Adipocyte (in vitro differentiated cells): ENCODE data around the gene IMMP1L.
"Not testable (repeated sequence)": the region's sequence is repeated elsewhere in the genome, so short reads cannot be mapped to it uniquely, and the experiment has no call there.

Source experiments
- DNase-seq: peaks from one replicate; pipeline ENCODE4 v3.0.0-alpha.2; 2015; ENCODE audit warnings: low read depth
- H3K27me3 ChIP-seq: replicated peaks from 2 replicates; pipeline ENCODE4 v1.7.0; 2013; ENCODE audit warnings: mild to moderate bottlenecking, low read length, moderate library complexity; ENCODE audit not compliant: control insufficient read depth, insufficient read depth
- H3K36me3 ChIP-seq: 2 replicates; pipeline ENCODE4 v1.7.0; 2013; ENCODE audit warnings: low read length, mild to moderate bottlenecking, moderate library complexity; ENCODE audit not compliant: control insufficient read depth, insufficient read depth, severe bottlenecking
- H3K4me1 ChIP-seq: 2 replicates; pipeline ENCODE4 v1.7.0; 2013; ENCODE audit warnings: mild to moderate bottlenecking, low read length, moderate library complexity; ENCODE audit not compliant: control insufficient read depth, insufficient read depth
- H3K4me3 ChIP-seq: 2 replicates; pipeline ENCODE4 v1.7.0; 2013; ENCODE audit warnings: mild to moderate bottlenecking, low read length, moderate library complexity
- H3K9ac ChIP-seq: 2 replicates; pipeline ENCODE4 v1.7.0; 2013; ENCODE audit warnings: mild to moderate bottlenecking, low read length, moderate library complexity
- H3K9me3 ChIP-seq: 2 replicates; pipeline ENCODE4 v1.7.0; 2013; ENCODE audit warnings: mild to moderate bottlenecking, low read length, moderate library complexity; ENCODE audit not compliant: control insufficient read depth

IMMP1L gene

GRCh38 chr11:31500560-31500959 is 8.9 kb downstream of the IMMP1L start:
- no peak overlapping the region for H3K4me3 ChIP-seq
- no peaks in the 10 kb centered on the region for H3K36me3 ChIP-seq
- H3K9me3 ChIP-seq: no peaks in the 10 kb centered on the region
- DNase-seq: no peak
- no peaks in the 10 kb centered on the region for H3K4me1 ChIP-seq
- no peak overlapping the region for H3K9ac ChIP-seq
- no peaks in the 10 kb centered on the region for H3K27me3 ChIP-seq

- no peaks in the 10 kb centered on the region for H3K9me3 ChIP-seq
- no peak for DNase-seq
- H3K36me3 ChIP-seq: no peaks in the 10 kb centered on the region
- no peak overlapping the region for H3K9ac ChIP-seq
- no peaks in the 10 kb centered on the region for H3K4me1 ChIP-seq
- H3K4me3 ChIP-seq: no peak overlapping the region
- H3K27me3 ChIP-seq: no peaks in the 10 kb centered on the region
Observed at GRCh38 chr11:31499576-31500178, 9.7 kb downstream of the IMMP1L start.

- not testable (repeated sequence) for H3K9me3 ChIP-seq, H3K36me3 ChIP-seq, DNase-seq, H3K27me3 ChIP-seq, H3K4me3 ChIP-seq, H3K9ac ChIP-seq
- peaks cover 11% of the 10 kb centered on the region for H3K4me1 ChIP-seq
Observed at GRCh38 chr11:31493762-31494161, 15.7 kb downstream of the IMMP1L start.

GRCh38 chr11:31493235-31493634 is 16.2 kb downstream of the IMMP1L start:
- no peaks in the 10 kb centered on the region for H3K27me3 ChIP-seq
- H3K9ac ChIP-seq: no peak overlapping the region
- H3K4me3 ChIP-seq: no peak overlapping the region
- DNase-seq: no peak
- H3K9me3 ChIP-seq: no peaks in the 10 kb centered on the region
- H3K4me1 ChIP-seq: peaks cover 11% of the 10 kb centered on the region
- no peaks in the 10 kb centered on the region for H3K36me3 ChIP-seq

- Histone ChIP-seq H3K4me1 (peaks cover 11% of the 10 kb centered on the region), H3K27me3 (no peaks in the 10 kb centered on the region), H3K9me3 (no peaks in the 10 kb centered on the region), H3K36me3 (no peaks in the 10 kb centered on the region), H3K9ac (no peak overlapping the region), H3K4me3 (no peak overlapping the region)
- peak; percentile 72 for DNase-seq
Observed at GRCh38 chr11:31492320-31492913, 17.0 kb downstream of the IMMP1L start.

GRCh38 chr11:31487848-31488247 is 21.6 kb downstream of the IMMP1L start:
- H3K9ac ChIP-seq: no peak overlapping the region
- H3K4me1 ChIP-seq: peaks cover 11% of the 10 kb centered on the region
- DNase-seq: peak; percentile 75

GRCh38 chr11:31484497-31484896 is 24.9 kb downstream of the IMMP1L start:
- no peak for DNase-seq
- H3K4me1 ChIP-seq: no peaks in the 10 kb centered on the region

More at GRCh38 chr11:31487848-31488247, 21.6 kb downstream of the IMMP1L start:
- Histone ChIP-seq H3K9me3 (no peaks in the 10 kb centered on the region), H3K36me3 (no peaks in the 10 kb centered on the region), H3K27me3 (no peaks in the 10 kb centered on the region), H3K4me3 (no peak overlapping the region)

GRCh38 chr11:31480930-31481329 is 28.5 kb downstream of the IMMP1L start:
- DNase-seq: no peak
- Histone ChIP-seq H3K4me1 (no peaks in the 10 kb centered on the region), H3K9me3 (no peaks in the 10 kb centered on the region), H3K9ac (no peak overlapping the region), H3K4me3 (no peak overlapping the region), H3K27me3 (no peaks in the 10 kb centered on the region), H3K36me3 (no peaks in the 10 kb centered on the region)

More at GRCh38 chr11:31484497-31484896, 24.9 kb downstream of the IMMP1L start:
- H3K4me3 ChIP-seq: no peak overlapping the region
- H3K9ac ChIP-seq: no peak overlapping the region
- H3K36me3 ChIP-seq: no peaks in the 10 kb centered on the region
- H3K27me3 ChIP-seq: no peaks in the 10 kb centered on the region
- H3K9me3 ChIP-seq: no peaks in the 10 kb centered on the region

- Histone ChIP-seq H3K36me3 (no peaks in the 10 kb centered on the region), H3K9ac (no peak overlapping the region), H3K9me3 (no peaks in the 10 kb centered on the region), H3K4me3 (no peak overlapping the region), H3K4me1 (no peaks in the 10 kb centered on the region), H3K27me3 (no peaks in the 10 kb centered on the region)
- no peak for DNase-seq
Observed at GRCh38 chr11:31479066-31479465, 30.4 kb downstream of the IMMP1L start.

- no peaks in the 10 kb centered on the region for H3K9me3 ChIP-seq
- no peaks in the 10 kb centered on the region for H3K27me3 ChIP-seq
- no peak overlapping the region for H3K9ac ChIP-seq
- H3K4me1 ChIP-seq: no peaks in the 10 kb centered on the region
- no peak overlapping the region for H3K4me3 ChIP-seq
- DNase-seq: no peak
- H3K36me3 ChIP-seq: no peaks in the 10 kb centered on the region
Observed at GRCh38 chr11:31478223-31478590, 31.2 kb downstream of the IMMP1L start.

- Histone ChIP-seq H3K4me3 (no peak overlapping the region), H3K36me3 (no peaks in the 10 kb centered on the region), H3K9me3 (no peaks in the 10 kb centered on the region), H3K4me1 (no peaks in the 10 kb centered on the region), H3K9ac (no peak overlapping the region), H3K27me3 (no peaks in the 10 kb centered on the region)
- DNase-seq: no peak
Observed at GRCh38 chr11:31477528-31478222, 31.7 kb downstream of the IMMP1L start.
